Measurements from ENCODE around the gene SUPT20HL1. TPM values are rescaled to one million over a fixed set of nuclear protein-coding genes. Genes with fewer than 3 reads are reported as not detected.

The SUPT20HL1 gene
- total RNA-seq, 1 experiment from 2014 or later = not detected

DNA sequence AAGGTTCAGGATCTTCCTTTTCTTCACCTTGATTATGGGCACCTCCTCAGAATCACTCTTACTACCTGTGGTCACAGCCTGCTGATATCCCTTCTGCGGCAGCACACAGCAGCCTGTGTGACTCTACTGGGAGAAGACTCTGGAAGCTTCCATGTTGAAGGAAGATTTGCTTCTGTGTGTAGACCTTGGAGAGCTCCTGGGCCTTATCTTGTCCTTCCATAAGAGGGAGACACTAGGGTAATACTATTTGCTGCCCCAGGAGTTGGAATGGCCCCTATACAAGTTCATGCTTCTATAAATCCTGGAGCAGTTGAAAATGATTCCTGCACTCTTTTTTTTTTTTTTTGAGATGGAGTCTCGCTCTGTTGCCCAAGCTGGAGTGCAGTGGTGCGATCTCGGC is 10.2 kb upstream of the SUPT20HL1 start (continued):
- TF ChIP-seq FOXJ3 (CRISPR knock-in tag; IDR thresholded peaks at IDR 0.05; ENCODE audit: borderline replicate concordance) (no peak), RELA (CRISPR knock-in tag; IDR thresholded peaks at IDR 0.05; ENCODE audit: borderline replicate concordance) (no peak), NR1H2 (CRISPR knock-in tag; IDR thresholded peaks at IDR 0.05) (no peak)

DNA sequence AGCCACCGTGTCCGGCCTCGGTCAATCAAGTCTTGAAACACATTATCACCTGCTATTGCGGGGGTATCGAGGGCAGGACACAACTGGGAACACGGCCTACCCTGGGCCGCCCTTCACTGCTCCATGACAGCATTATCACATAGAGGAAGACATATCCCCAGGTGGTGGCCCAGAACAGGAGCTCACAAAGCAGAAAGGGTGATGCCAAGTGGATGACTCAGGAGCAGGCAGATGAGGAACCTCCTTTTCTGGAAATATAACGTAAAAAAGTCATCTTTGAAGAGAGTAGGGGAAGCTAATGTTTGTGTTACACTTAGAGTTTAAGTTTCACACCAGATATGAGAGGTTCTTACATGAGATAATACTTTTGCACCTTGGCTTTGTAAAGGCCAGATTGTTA is 5.3 kb upstream of the SUPT20HL1 start:
- H3K4me1 Mint-ChIP-seq = peaks cover 6% of the 10 kb centered on the region
- no peaks in the 10 kb centered on the region for H3K9me3 Mint-ChIP-seq
- POLR2A ChIA-PET = no interaction called here
- TF ChIP-seq ZBTB43 (CRISPR knock-in tag; IDR thresholded peaks at IDR 0.05) = no peak
- no peak for TF ChIP-seq ZNF317 (CRISPR knock-in tag; IDR thresholded peaks at IDR 0.05; ENCODE audit: borderline replicate concordance, low read depth)
- TF ChIP-seq, protein P1, sequence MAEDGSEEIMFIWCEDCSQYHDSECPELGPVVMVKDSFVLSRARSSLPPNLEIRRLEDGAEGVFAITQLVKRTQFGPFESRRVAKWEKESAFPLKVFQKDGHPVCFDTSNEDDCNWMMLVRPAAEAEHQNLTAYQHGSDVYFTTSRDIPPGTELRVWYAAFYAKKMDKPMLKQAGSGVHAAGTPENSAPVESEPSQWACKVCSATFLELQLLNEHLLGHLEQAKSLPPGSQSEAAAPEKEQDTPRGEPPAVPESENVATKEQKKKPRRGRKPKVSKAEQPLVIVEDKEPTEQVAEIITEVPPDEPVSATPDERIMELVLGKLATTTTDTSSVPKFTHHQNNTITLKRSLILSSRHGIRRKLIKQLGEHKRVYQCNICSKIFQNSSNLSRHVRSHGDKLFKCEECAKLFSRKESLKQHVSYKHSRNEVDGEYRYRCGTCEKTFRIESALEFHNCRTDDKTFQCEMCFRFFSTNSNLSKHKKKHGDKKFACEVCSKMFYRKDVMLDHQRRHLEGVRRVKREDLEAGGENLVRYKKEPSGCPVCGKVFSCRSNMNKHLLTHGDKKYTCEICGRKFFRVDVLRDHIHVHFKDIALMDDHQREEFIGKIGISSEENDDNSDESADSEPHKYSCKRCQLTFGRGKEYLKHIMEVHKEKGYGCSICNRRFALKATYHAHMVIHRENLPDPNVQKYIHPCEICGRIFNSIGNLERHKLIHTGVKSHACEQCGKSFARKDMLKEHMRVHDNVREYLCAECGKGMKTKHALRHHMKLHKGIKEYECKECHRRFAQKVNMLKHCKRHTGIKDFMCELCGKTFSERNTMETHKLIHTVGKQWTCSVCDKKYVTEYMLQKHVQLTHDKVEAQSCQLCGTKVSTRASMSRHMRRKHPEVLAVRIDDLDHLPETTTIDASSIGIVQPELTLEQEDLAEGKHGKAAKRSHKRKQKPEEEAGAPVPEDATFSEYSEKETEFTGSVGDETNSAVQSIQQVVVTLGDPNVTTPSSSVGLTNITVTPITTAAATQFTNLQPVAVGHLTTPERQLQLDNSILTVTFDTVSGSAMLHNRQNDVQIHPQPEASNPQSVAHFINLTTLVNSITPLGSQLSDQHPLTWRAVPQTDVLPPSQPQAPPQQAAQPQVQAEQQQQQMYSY (CRISPR knock-in tag; IDR thresholded peaks at IDR 0.05) = no peak
- TF ChIP-seq, protein P2, sequence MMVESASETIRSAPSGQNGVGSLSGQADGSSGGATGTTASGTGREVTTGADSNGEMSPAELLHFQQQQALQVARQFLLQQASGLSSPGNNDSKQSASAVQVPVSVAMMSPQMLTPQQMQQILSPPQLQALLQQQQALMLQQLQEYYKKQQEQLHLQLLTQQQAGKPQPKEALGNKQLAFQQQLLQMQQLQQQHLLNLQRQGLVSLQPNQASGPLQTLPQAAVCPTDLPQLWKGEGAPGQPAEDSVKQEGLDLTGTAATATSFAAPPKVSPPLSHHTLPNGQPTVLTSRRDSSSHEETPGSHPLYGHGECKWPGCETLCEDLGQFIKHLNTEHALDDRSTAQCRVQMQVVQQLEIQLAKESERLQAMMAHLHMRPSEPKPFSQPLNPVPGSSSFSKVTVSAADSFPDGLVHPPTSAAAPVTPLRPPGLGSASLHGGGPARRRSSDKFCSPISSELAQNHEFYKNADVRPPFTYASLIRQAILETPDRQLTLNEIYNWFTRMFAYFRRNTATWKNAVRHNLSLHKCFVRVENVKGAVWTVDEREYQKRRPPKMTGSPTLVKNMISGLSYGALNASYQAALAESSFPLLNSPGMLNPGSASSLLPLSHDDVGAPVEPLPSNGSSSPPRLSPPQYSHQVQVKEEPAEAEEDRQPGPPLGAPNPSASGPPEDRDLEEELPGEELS (CRISPR knock-in tag; IDR thresholded peaks at IDR 0.05) = no peak
- TF ChIP-seq, protein P3, sequence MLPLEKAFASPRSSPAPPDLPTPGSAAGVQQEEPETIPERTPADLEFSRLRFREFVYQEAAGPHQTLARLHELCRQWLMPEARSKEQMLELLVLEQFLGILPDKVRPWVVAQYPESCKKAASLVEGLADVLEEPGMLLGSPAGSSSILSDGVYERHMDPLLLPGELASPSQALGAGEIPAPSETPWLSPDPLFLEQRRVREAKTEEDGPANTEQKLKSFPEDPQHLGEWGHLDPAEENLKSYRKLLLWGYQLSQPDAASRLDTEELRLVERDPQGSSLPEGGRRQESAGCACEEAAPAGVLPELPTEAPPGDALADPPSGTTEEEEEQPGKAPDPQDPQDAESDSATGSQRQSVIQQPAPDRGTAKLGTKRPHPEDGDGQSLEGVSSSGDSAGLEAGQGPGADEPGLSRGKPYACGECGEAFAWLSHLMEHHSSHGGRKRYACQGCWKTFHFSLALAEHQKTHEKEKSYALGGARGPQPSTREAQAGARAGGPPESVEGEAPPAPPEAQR (CRISPR knock-in tag; IDR thresholded peaks at IDR 0.05) = no peak
- TF ChIP-seq GTF2I (CRISPR knock-in tag; conservative IDR thresholded peaks at IDR 0.05) = no peak
- no peak for TF ChIP-seq RELA (CRISPR knock-in tag; IDR thresholded peaks at IDR 0.05; ENCODE audit: borderline replicate concordance)
- TF ChIP-seq USF1 (CRISPR knock-in tag; IDR thresholded peaks at IDR 0.05) = no peak
- no peak for DNase-seq (ENCODE audit: low spot score)
- ATAC-seq = no peak
- H3K27ac Mint-ChIP-seq = no peak overlapping the region
- H3K27me3 Mint-ChIP-seq (ENCODE audit: low read depth) = no peaks in the 10 kb centered on the region
- H3K36me3 Mint-ChIP-seq = no peaks in the 10 kb centered on the region
- no peak overlapping the region for H3K4me3 Mint-ChIP-seq
- CTCF ChIA-PET = no interaction called here

- no peak for ATAC-seq
- ChIA-PET CTCF (no interaction called here), POLR2A (no interaction called here)
- Mint-ChIP-seq H3K36me3 (no peaks in the 10 kb centered on the region), H3K27ac (no peak overlapping the region), H3K9me3 (no peaks in the 10 kb centered on the region), H3K27me3 (ENCODE audit: low read depth) (no peaks in the 10 kb centered on the region), H3K4me1 (peaks cover 6% of the 10 kb centered on the region), H3K4me3 (no peak overlapping the region)
- DNase-seq (ENCODE audit: low spot score) = no peak
- TF ChIP-seq, protein P4, sequence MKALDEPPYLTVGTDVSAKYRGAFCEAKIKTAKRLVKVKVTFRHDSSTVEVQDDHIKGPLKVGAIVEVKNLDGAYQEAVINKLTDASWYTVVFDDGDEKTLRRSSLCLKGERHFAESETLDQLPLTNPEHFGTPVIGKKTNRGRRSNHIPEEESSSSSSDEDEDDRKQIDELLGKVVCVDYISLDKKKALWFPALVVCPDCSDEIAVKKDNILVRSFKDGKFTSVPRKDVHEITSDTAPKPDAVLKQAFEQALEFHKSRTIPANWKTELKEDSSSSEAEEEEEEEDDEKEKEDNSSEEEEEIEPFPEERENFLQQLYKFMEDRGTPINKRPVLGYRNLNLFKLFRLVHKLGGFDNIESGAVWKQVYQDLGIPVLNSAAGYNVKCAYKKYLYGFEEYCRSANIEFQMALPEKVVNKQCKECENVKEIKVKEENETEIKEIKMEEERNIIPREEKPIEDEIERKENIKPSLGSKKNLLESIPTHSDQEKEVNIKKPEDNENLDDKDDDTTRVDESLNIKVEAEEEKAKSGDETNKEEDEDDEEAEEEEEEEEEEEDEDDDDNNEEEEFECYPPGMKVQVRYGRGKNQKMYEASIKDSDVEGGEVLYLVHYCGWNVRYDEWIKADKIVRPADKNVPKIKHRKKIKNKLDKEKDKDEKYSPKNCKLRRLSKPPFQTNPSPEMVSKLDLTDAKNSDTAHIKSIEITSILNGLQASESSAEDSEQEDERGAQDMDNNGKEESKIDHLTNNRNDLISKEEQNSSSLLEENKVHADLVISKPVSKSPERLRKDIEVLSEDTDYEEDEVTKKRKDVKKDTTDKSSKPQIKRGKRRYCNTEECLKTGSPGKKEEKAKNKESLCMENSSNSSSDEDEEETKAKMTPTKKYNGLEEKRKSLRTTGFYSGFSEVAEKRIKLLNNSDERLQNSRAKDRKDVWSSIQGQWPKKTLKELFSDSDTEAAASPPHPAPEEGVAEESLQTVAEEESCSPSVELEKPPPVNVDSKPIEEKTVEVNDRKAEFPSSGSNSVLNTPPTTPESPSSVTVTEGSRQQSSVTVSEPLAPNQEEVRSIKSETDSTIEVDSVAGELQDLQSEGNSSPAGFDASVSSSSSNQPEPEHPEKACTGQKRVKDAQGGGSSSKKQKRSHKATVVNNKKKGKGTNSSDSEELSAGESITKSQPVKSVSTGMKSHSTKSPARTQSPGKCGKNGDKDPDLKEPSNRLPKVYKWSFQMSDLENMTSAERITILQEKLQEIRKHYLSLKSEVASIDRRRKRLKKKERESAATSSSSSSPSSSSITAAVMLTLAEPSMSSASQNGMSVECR (CRISPR knock-in tag; IDR thresholded peaks at IDR 0.05; ENCODE audit: borderline replicate concordance) = no peak
- TF ChIP-seq ZNF138 (CRISPR knock-in tag; conservative IDR thresholded peaks at IDR 0.05) (no peak), ETV6 (CRISPR knock-in tag; IDR thresholded peaks at IDR 0.05) (no peak), JUN (CRISPR knock-in tag; IDR thresholded peaks at IDR 0.05) (no peak), HMGA2 (CRISPR knock-in tag; IDR thresholded peaks at IDR 0.05) (no peak), CBFB (CRISPR knock-in tag; IDR thresholded peaks at IDR 0.05; ENCODE audit: low read depth) (no peak), ZBTB21 (CRISPR knock-in tag; IDR thresholded peaks at IDR 0.05; ENCODE audit: borderline replicate concordance) (no peak), ZNF396 (CRISPR knock-in tag; IDR thresholded peaks at IDR 0.05; ENCODE audit: borderline replicate concordance) (no peak)
- TF ChIP-seq, protein P5, sequence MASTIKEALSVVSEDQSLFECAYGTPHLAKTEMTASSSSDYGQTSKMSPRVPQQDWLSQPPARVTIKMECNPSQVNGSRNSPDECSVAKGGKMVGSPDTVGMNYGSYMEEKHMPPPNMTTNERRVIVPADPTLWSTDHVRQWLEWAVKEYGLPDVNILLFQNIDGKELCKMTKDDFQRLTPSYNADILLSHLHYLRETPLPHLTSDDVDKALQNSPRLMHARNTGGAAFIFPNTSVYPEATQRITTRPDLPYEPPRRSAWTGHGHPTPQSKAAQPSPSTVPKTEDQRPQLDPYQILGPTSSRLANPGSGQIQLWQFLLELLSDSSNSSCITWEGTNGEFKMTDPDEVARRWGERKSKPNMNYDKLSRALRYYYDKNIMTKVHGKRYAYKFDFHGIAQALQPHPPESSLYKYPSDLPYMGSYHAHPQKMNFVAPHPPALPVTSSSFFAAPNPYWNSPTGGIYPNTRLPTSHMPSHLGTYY (CRISPR knock-in tag; IDR thresholded peaks at IDR 0.05) = no peak
Measured at GRCh38 chrX:24357106-24357505, 3.3 kb upstream of the SUPT20HL1 start.
